Astrocyte (in vitro differentiated cells and primary cell): Measurements from ENCODE around the gene LY86. TPM values are rescaled to one million over a fixed set of nuclear protein-coding genes. Genes with fewer than 3 reads are reported as not detected.
"Not testable (repeated sequence)": the region's sequence is repeated elsewhere in the genome, so short reads cannot be mapped to it uniquely, and the experiment has no call there.

Experiments
- DNase-seq: peaks from one replicate; pipeline ENCODE4 v3.0.0-alpha.2; 2010; ENCODE audit warnings: low read depth
- FAIRE-seq: peaks from 2 replicates; lab custom pipeline; 2011; peaks lifted over from hg19 to GRCh38; lab: Jason Lieb, UNC
- H2AFZ ChIP-seq: 2 replicates; pipeline ENCODE4 v1.6.0; 2012; ENCODE audit warnings: low read depth, low read length, inconsistent platforms
- H3K27ac ChIP-seq: 2 replicates; pipeline ENCODE4 v1.5.1; 2011; ENCODE audit warnings: low read depth, low read length, inconsistent platforms
- H3K27me3 ChIP-seq: 2 replicates; pipeline ENCODE4 v1.6.0; 2011; ENCODE audit warnings: low read length, inconsistent platforms; ENCODE audit not compliant: insufficient read depth
- H3K36me3 ChIP-seq: 2 replicates; pipeline ENCODE4 v1.5.1; 2011; ENCODE audit warnings: low read length, inconsistent platforms; ENCODE audit not compliant: insufficient read depth
- H3K4me1 ChIP-seq: 2 replicates; pipeline ENCODE4 v1.5.1; 2011; ENCODE audit warnings: low read length, inconsistent platforms; ENCODE audit not compliant: insufficient read depth
- H3K4me2 ChIP-seq: 2 replicates; pipeline ENCODE4 v1.6.0; 2012; ENCODE audit warnings: low read length, inconsistent platforms
- H3K4me3 ChIP-seq: 2 replicates; pipeline ENCODE4 v1.5.1; 2011; ENCODE audit warnings: low read depth, mild to moderate bottlenecking, low read length, inconsistent platforms; ENCODE audit not compliant: insufficient read depth
- H3K79me2 ChIP-seq: 2 replicates; pipeline ENCODE4 v1.6.0; 2012; ENCODE audit warnings: mild to moderate bottlenecking, low read length, inconsistent platforms; ENCODE audit not compliant: insufficient read depth
- H3K9ac ChIP-seq: 2 replicates; pipeline ENCODE4 v1.6.0; 2012; ENCODE audit warnings: mild to moderate bottlenecking, low read length, inconsistent platforms
- H3K9me3 ChIP-seq: 2 replicates; pipeline ENCODE4 v1.5.1; 2012; ENCODE audit warnings: low read depth, mild to moderate bottlenecking, low read length, inconsistent platforms; ENCODE audit not compliant: insufficient read depth
- H4K20me1 ChIP-seq: 2 replicates; pipeline ENCODE4 v1.6.0; 2012; ENCODE audit warnings: low read length, inconsistent platforms; ENCODE audit not compliant: insufficient read depth
- H3K27ac Mint-ChIP-seq: one replicate; pipeline ENCODE4 v1.8.0; 2021; ENCODE audit warnings: mild to moderate bottlenecking, mixed read lengths; ENCODE audit not compliant: unreplicated experiment
- H3K27me3 Mint-ChIP-seq: one replicate; pipeline ENCODE4 v1.8.0; 2021; ENCODE audit warnings: low read depth, mixed read lengths; ENCODE audit not compliant: unreplicated experiment
- H3K36me3 Mint-ChIP-seq: one replicate; pipeline ENCODE4 v1.8.0; 2021; ENCODE audit warnings: low read depth, mixed read lengths; ENCODE audit not compliant: unreplicated experiment
- H3K4me1 Mint-ChIP-seq: one replicate; pipeline ENCODE4 v1.8.0; 2021; ENCODE audit warnings: low read depth, mixed read lengths; ENCODE audit not compliant: unreplicated experiment
- H3K4me3 Mint-ChIP-seq: one replicate; pipeline ENCODE4 v1.8.0; 2021; ENCODE audit warnings: mild to moderate bottlenecking, moderate library complexity, mixed read lengths; ENCODE audit not compliant: unreplicated experiment
- H3K9me3 Mint-ChIP-seq: one replicate; pipeline ENCODE4 v1.8.0; 2021; ENCODE audit warnings: mild to moderate bottlenecking, mixed read lengths; ENCODE audit not compliant: unreplicated experiment
- EZH2 ChIP-seq: IDR thresholded peaks from 2 replicates; pipeline ENCODE4 v1.6.1; 2012; ENCODE audit warnings: mild to moderate bottlenecking, low read length, inconsistent platforms; ENCODE audit not compliant: insufficient read depth
- total RNA-seq: library from RNA; stranded (reverse); gene quantifications from 2 replicates; pipeline ENCODE4 v1.2.1, GENCODE V29; 2021
- TF ChIP-seq, protein P1 (sequence below): IDR thresholded peaks from 2 replicates; pipeline ENCODE4 v1.5.1; 2011; ENCODE audit warnings: low read depth, mild to moderate bottlenecking, inconsistent platforms, low read length, moderate library complexity; ENCODE audit not compliant: insufficient read depth

The LY86 gene
- total RNA-seq, 1 donor from 2014 or later = not detected

DNA sequence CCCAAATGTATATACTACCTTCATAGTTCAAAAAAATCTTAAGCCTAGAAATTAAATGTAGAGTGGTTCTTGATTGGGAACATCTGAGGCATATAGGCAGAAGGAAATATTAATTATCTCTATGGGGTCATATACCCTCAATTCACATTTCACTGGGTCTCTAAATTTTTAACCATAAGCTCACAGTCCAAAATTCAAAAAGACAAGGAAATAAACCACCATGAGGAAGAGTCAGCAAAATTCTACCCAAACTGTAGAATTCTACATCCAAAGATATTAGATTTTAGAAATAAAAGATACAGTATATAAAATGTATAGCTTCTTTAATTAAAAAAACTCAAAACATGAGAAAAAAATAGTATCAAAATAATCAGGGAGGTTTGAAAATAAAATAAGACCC lies 15.5 kb downstream of the LY86 start:
- Mint-ChIP-seq H3K27ac (no peak overlapping the region), H3K4me1 (no peaks in the 10 kb centered on the region), H3K36me3 (no peaks in the 10 kb centered on the region), H3K9me3 (no peaks in the 10 kb centered on the region), H3K27me3 (peaks cover 2% of the 10 kb centered on the region), H3K4me3 (no peak overlapping the region)
- Histone ChIP-seq H3K27ac (no peak overlapping the region), H3K27me3 (no peaks in the 10 kb centered on the region), H3K4me3 (no peak overlapping the region), H3K9ac (no peak overlapping the region), H3K4me2 (no peak overlapping the region), H2AFZ (no peak overlapping the region), H3K79me2 (no peaks in the 10 kb centered on the region), H3K9me3 (no peaks in the 10 kb centered on the region), H3K4me1 (no peaks in the 10 kb centered on the region), H3K36me3 (no peaks in the 10 kb centered on the region), H4K20me1 (no peaks in the 10 kb centered on the region)
- no peak for FAIRE-seq
- TF ChIP-seq EZH2 = no peak
- TF ChIP-seq, protein P1, sequence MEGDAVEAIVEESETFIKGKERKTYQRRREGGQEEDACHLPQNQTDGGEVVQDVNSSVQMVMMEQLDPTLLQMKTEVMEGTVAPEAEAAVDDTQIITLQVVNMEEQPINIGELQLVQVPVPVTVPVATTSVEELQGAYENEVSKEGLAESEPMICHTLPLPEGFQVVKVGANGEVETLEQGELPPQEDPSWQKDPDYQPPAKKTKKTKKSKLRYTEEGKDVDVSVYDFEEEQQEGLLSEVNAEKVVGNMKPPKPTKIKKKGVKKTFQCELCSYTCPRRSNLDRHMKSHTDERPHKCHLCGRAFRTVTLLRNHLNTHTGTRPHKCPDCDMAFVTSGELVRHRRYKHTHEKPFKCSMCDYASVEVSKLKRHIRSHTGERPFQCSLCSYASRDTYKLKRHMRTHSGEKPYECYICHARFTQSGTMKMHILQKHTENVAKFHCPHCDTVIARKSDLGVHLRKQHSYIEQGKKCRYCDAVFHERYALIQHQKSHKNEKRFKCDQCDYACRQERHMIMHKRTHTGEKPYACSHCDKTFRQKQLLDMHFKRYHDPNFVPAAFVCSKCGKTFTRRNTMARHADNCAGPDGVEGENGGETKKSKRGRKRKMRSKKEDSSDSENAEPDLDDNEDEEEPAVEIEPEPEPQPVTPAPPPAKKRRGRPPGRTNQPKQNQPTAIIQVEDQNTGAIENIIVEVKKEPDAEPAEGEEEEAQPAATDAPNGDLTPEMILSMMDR = no peak
- no peak for DNase-seq

DNA sequence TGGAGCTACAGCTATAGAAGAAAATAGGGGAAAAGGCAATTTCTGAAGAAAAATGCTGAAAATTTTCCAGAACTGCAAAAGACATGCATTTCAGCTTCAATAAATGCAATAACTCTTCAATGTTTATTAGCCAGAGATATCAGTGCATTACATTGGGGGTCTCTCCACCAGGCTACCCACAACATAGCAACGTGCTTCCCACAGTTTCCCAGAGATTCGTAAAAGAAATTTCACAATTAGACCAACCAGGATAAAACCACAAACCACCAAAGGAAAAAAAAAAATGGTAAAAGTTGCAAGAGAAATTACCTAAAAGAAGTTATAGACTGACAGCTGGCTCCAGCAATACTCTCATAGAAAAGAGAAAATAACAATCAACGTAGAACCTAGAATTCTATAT lies 16.0 kb downstream of the LY86 start:
- Histone ChIP-seq H3K9ac (no peak overlapping the region), H2AFZ (no peak overlapping the region), H3K27me3 (no peaks in the 10 kb centered on the region), H4K20me1 (no peaks in the 10 kb centered on the region), H3K4me2 (no peak overlapping the region), H3K9me3 (no peaks in the 10 kb centered on the region), H3K4me1 (no peaks in the 10 kb centered on the region), H3K27ac (no peak overlapping the region), H3K79me2 (no peaks in the 10 kb centered on the region), H3K4me3 (no peak overlapping the region), H3K36me3 (no peaks in the 10 kb centered on the region)
- Mint-ChIP-seq H3K36me3 (no peaks in the 10 kb centered on the region), H3K4me3 (no peak overlapping the region), H3K27ac (no peak overlapping the region), H3K4me1 (no peaks in the 10 kb centered on the region), H3K9me3 (no peaks in the 10 kb centered on the region), H3K27me3 (no peaks in the 10 kb centered on the region)
- TF ChIP-seq EZH2 = no peak
- TF ChIP-seq, protein P1 = no peak
- DNase-seq (no peak), FAIRE-seq (no peak)

DNA sequence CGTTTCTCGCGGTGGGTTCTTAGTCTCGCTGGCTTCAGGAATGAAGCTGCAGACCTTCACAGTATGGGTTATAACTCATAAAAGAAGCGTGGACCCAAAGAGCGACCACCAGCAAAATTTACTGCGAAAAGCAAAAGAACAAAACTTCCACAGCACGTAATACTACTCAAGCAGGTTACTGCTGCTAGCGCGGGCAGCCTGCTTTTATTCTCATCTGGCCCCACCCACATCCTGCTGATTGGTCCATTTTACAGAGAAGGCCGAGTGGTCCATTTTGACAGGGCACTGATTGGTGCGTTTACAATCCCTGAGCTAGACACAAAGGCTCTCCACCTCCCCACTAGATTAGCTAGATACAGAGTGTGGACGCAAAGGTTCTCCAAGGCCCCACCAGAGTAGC lies 17.4 kb downstream of the LY86 start:
- DNase-seq = no peak
- Histone ChIP-seq H3K4me2 (no peak overlapping the region), H3K9me3 (no peaks in the 10 kb centered on the region), H3K27ac (no peak overlapping the region), H3K9ac (no peak overlapping the region), H3K79me2 (no peaks in the 10 kb centered on the region), H2AFZ (no peak overlapping the region), H3K27me3 (no peaks in the 10 kb centered on the region), H3K4me1 (no peaks in the 10 kb centered on the region), H3K36me3 (no peaks in the 10 kb centered on the region), H3K4me3 (no peak overlapping the region), H4K20me1 (no peaks in the 10 kb centered on the region)
- no peaks in the 10 kb centered on the region for H3K36me3 Mint-ChIP-seq
- no peak overlapping the region for H3K27ac Mint-ChIP-seq
- no peaks in the 10 kb centered on the region for H3K4me1 Mint-ChIP-seq
- no peaks in the 10 kb centered on the region for H3K27me3 Mint-ChIP-seq
- no peak overlapping the region for H3K4me3 Mint-ChIP-seq
- no peak for FAIRE-seq
- no peak for TF ChIP-seq EZH2
- TF ChIP-seq, protein P1 = no peak
- H3K9me3 Mint-ChIP-seq = no peaks in the 10 kb centered on the region

DNA sequence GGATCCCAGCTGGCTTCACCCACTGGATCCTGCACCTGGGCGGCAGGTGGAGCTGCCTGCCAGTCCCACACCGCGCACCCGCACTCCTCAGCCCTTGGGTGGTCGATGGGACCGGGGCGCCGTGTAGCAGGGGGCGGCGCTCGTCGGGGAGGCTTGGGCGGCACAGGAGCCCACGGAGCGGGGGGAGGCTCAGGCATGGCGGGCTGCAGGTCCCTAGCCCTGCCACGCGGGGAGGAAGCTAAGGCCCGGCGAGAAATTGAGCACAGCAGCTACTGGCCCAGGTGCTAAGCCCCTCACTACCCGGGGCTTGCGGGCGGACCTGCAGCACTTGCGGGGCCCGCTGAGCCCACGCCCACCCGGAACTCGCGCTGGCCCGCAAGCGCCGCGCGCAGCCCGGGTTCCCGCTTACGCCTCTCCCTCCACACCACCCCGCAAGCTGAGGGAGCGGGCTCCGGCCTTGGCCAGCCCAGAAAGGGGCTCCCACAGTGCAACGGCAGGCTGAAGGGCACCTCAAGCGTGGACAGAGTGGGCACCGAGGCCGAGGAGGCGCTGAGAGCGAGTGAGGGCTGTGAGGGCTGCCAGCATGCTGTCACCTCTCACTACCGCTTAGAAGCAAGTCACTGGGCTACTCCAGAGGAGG lies 18.0 kb downstream of the LY86 start:
- not testable (repeated sequence) for H3K4me2 ChIP-seq, H3K4me3 ChIP-seq, H3K36me3 ChIP-seq, H3K4me3 Mint-ChIP-seq, DNase-seq, H3K79me2 ChIP-seq, H2AFZ ChIP-seq, FAIRE-seq, H4K20me1 ChIP-seq, H3K9ac ChIP-seq, H3K27ac ChIP-seq, H3K4me1 Mint-ChIP-seq, H3K4me1 ChIP-seq, H3K27me3 ChIP-seq, H3K27me3 Mint-ChIP-seq, H3K36me3 Mint-ChIP-seq, H3K9me3 ChIP-seq, H3K27ac Mint-ChIP-seq, H3K9me3 Mint-ChIP-seq
